NCI-H2171 treated with DMSO at 0.1 percent for 48 hours (cell line): Measurements from ENCODE around the gene PNMT.

ENCODE experiments used
- DNase-seq: peaks from one replicate; lab custom pipeline; 2025; lab: John Stamatoyannopoulos, UW

Gene PNMT

DNA sequence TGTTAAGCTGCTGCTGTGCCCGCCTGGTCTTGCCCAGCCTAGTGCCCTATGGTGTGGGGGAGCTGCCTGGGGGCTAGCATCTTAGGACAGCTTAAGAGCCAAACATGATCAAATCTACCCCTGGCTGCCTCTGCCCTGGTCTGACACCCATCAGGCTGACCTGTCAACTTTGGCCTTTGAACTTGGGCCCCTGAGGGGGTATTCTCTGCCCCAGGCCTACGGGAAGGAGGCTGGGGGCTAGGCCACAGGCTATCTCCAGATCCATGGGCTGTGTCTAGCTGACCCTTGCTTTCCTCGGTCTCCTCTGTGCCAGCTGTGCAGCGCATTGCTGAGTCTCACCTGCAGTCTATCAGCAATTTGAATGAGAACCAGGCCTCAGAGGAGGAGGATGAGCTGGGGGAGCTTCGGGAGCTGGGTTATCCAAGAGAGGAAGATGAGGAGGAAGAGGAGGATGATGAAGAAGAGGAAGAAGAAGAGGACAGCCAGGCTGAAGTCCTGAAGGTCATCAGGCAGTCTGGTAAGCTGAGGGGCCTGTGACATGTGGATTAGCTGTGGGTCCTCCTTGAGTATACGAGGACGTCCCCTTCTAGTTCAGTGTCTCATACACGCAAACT, 34.6 kb upstream of the PNMT start:
- DNase-seq = no peak

DNA sequence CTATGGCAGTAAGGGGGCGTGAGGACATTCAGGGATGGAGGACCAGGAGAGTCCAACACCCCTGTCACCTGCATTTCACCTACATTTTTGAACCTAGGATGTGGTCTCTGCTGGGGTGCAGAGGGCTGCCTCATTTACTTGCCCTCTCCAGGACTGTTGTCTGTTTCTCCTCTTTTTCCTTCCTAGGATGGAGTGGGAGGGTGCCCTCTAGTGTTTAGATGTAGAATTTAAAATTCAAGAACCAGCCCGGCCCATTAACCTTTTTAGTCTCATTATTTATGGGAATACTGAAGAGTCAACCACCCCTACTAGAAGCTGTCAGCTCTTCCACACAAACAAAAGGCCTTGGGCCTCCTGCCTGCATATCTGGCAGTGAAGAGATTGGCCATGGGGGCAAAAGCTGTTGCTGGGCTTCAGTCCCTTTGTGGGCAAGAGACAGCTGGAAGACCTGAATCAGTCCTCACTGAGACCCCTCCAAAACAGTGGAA, 33.8 kb upstream of the PNMT start:
- DNase-seq = peak; percentile 50

DNA sequence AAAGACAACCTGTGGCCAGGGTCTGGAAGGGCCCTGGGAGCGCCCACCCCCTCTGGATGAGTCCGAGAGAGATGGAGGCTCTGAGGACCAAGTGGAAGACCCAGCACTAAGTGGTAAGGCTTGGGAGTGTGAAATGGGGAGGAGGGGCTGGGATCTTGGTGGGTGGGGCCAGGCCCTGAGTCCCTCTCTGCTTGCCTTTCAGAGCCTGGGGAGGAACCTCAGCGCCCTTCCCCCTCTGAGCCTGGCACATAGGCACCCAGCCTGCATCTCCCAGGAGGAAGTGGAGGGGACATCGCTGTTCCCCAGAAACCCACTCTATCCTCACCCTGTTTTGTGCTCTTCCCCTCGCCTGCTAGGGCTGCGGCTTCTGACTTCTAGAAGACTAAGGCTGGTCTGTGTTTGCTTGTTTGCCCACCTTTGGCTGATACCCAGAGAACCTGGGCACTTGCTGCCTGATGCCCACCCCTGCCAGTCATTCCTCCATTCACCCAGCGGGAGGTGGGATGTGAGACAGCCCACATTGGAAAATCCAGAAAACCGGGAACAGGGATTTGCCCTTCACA, 32.6 kb upstream of the PNMT start:
- no peak for DNase-seq

- no peak for DNase-seq
These were observed 31.7 kb upstream of the PNMT start for GRCh38 chr17:39636587-39636926.

DNA sequence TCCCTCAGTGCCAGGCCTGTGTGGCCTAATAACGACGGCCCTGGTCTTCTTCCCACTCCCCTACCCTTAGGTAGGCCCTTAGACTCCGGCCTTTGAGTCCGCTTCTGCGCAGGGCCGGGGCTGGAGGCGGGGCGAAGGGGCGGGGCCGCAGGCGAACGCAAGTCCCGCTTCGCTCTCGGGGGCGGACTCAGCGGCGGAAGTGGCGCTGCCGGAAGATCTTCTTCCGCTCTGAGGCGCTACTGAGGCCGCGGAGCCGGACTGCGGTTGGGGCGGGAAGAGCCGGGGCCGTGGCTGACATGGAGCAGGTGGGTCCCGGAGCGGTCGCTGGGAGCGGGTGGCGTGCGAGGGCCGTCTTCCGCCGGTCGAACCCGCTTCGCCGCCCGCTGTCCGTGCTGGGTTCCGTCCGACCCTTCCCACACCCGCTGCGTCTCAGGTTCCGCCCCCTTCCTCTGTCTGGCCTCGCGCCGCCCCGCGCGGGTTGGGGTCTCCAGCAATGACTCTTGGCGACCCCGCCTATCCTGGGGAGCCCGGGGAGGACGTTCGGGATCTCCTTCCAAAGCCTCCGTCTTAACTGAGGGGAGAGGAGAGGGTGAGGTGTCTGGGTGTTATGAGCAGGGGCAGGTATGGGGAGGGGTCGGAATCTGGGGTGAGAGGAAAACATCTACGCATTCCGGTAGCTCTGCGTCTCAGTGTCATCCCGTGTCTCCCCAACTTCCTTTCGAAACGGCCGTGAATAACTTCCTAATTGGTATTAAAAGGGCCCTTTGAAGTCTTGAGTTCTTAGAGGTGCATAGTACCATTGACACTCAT, 31.1 kb upstream of the PNMT start, which contains the start of gene STARD3:
STARD3 (plus strand) TSS at position 218 of the 810 bp plus-strand sequence. CDS start 16,388 bp downstream, outside the sequence.
- peak; percentile 78 for DNase-seq

GRCh38 chr17:39638317-39638716, 29.9 kb upstream of the PNMT start:
- DNase-seq = no peak

DNA sequence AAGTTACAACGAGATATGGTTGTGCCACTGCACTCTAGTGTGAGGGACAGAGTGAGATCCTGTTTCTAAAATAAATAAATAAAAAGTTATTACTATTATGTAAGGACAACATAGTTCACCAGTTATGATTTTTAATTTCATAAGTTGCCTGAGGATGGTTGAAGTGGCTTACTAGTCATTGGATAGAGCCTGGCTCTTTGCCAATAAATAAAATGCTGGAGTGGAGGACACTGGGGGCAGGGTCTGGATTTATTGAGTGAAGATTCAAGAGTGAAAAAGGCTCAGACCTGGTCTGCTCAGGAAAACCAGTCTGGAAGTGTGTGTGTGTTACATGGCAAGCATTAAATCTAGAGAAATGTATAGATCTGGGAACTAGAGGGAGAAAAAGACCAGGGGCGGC, 29.2 kb upstream of the PNMT start:
- no peak for DNase-seq

DNA sequence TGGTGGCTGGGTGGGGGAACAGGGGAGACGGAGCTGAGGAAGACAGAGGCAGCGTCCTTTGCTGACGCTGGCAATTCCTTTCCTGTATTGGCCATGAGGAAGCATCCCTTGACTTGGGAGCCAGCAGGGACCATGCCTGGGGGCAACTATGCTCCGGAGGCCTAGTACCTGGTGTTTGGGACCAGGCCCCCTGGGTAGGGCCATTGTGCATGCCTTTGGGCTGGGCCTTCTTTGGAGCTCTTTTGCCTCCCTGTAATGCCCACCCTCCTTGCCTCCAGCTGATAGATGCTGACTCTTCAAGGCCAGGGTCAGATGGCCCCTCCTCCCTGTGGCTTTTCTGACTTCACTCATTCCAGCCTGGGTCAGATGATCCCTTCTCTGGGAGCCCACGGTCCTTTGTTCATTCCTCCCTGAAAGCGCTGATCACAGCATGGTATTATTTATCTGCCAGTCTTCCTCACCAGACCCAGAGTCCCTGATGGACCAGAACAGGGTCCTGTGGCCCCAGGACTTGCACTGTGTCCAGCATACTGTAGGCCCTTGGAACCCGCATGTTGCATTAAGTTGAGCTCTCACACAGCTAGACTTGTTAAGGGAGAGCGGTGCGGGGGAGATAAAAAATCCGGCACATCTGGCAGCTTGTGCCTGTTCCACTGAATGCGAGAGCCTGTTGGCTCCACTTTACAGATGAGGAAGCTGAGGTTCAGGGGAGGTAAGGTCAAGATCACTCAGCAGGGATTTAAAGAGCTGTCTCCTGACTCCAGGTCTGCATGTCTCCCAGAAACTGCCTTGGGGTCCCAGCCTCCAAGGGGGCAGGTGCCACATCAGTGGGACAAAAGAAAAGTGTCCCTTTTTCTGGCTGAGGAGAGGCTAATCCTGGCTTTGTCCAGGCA, 28.4 kb upstream of the PNMT start:
- DNase-seq = no peak

- no peak for DNase-seq
These were observed 27.6 kb upstream of the PNMT start for GRCh38 chr17:39640591-39641031.

DNA sequence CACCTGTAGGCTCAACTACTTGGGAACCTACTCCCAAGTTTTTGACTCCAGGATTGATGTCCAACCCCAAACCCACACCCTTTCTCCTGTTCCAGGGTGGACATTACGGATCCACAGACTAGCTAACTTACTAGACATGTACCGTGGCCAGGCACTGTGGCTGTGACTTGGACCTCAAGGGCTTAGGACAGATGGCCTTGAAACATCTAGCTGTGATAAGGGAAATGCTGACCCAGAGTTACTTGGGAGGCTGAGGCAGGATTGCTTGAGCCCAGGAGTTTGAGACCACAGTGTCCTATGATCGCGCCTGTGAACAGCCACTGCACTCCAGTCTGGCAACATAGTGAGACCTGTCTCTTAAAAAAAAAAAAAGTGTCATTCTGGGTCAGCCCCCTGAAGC, 27.2 kb upstream of the PNMT start:
- DNase-seq = no peak

DNA sequence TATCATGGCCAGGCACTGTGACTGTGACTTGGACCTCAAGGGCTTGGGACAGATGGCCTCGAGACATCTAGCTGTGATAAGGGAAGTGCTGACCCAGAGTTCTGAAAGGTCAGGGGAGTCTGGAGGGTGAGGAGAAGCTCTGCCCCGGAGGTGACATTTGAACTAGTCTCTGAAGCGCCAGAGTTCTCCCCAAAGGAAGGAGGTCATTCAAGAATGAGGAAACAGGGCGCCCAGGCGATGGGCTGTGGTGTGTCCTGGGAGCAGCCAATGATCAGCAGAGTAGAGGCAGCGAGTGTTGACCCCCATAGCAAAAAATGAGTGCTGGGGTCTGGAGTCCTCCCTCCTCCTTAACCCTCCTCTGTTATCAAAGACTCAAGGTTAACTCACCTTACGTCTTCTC, 26.4 kb upstream of the PNMT start:
- no peak for DNase-seq

- no peak for DNase-seq
These were observed 25.8 kb upstream of the PNMT start for GRCh38 chr17:39642291-39643074.

DNA sequence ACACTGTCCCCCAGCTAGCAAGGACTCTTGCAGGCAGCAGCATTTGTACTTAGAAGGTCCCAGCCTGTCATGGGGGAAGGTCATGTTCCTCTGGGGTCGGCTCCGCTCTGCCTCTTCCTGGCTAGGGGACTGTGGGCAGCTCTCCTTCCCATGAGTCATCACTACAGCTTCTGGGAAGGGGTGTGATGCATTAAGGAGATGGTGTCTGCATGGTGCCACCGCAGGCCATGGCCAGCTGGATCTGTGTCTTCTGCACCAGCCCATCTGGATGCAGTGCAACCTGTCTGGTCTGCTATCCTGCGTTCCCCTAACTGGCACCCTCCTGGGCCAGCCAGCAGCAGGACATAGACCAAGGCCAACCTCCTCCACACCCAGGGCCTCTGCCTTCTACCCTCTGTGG, 25.0 kb upstream of the PNMT start:
- no peak for DNase-seq

DNA sequence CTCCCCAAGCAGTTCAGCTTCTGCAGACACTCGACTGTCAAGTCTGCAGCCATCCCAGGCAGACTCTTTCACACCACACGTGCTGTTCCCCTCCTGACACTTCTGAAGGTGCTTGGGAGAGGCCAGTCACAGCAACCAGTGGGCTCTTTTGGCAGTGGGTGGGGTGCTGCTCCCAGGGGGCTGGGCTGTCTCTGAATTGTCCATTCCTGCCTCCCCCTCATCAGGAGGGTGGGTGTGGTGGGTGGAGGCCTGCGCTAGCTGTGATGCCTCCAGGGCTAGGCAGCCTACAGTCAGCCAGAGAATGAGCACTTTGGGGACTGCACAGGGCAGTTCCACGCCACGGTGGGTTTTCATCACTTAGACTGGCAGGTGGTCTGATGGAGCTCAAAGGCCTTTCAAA, 21.0 kb upstream of the PNMT start:
- DNase-seq = no peak

- no peak for DNase-seq
These were observed 19.5 kb upstream of the PNMT start for GRCh38 chr17:39648616-39649366.

- DNase-seq = no peak
These were observed 18.1 kb upstream of the PNMT start for GRCh38 chr17:39650121-39650579.

DNA sequence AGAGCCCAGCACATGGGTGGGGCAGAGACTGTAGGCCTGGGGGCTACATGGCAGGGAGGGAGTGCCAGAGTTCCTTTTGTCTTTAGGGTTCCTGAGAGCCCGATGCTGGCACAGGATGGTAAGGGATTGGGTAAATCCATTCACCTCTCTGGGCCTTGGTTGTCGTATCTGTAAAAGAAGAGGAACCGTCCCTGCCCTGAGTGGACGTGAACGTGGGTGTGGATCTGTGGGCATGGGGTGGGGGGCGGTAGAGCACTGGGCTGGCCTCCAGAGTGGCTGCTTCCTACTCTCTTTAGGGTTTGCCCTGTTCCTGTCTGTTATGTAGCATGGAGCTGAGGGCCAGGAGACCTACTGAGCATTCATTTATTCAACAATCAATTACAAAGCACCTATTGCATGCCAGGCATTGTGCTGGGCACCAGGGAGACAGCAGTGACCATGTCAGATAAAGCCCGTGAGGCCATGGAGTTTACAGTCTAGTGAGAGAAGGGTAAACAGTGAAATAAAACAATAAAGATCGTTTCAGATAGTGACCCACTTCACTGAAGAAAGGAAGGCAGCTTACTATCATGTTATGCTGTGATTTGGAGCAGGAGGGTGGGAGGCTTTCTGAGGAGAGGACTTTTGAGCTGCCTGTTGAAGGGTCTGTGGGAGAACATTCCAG, 16.2 kb upstream of the PNMT start:
- no peak for DNase-seq

GRCh38 chr17:39652587-39653315, 15.5 kb upstream of the PNMT start:
- DNase-seq = no peak

- DNase-seq = no peak
These were observed 15.0 kb upstream of the PNMT start for GRCh38 chr17:39653316-39653661.
